ENCODE results near the gene DPYSL5.

- TF ChIP-seq CTCF (IDR thresholded peaks at IDR 0.05; ENCODE audit: borderline replicate concordance, extremely low read depth, low read length, poor library complexity, severe bottlenecking) (no peak), EZH2 (IDR thresholded peaks at IDR 0.05; ENCODE audit: borderline replicate concordance, low read depth, low read length, severe bottlenecking) (no peak)
Observed at GRCh38 chr2:26948800-26949199, 100.9 kb downstream of the DPYSL5 start.

Measured in DND-41 (cell line).